H1 (cell line): ENCODE data around the gene ANK2.

ENCODE experiments used
- KDM5A ChIP-seq: fragments of 200-600 bp; IDR thresholded peaks from 2 replicates; pipeline ENCODE4 v1.7.1; 2012; ENCODE audit warnings: mild to moderate bottlenecking, low read length, inconsistent platforms, mixed read lengths
- TF ChIP-seq, protein P1 (sequence below), 3 experiments: IDR thresholded peaks; 1 replicate in 2 of 3; 2 replicates in 1 of 3; pipeline versions ENCODE4 v1.5.1 to v1.6.1; 2011; ENCODE audit warnings: low read length in 3 of 3, mild to moderate bottlenecking in 3 of 3, inconsistent platforms in 2 of 3, low read depth in 1 of 3, moderate library complexity in 1 of 3; ENCODE audit not compliant: insufficient read depth in 1 of 3; ENCODE audit errors: control extremely low read depth in 1 of 3

DNA sequence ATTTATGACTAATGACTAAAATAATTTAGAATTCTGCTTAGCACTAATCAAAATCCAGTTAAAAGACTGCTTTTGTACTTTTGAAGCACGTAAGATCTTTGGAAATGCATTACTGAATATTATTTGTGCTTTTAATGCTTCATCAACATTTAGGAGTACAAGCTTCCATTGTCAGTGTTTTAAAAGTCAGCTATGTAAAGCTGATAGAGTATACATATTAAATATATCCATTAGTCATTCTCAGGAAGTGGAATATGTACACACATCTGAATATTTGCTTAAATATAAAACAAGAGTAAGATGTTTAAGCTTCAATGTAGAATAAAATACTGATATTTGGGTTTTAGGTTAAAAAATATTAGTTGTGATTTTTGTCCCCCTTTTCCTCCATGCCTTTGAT, 54.1 kb downstream of the ANK2 start:
- TF ChIP-seq KDM5A: no peak
- TF ChIP-seq, protein P1, sequence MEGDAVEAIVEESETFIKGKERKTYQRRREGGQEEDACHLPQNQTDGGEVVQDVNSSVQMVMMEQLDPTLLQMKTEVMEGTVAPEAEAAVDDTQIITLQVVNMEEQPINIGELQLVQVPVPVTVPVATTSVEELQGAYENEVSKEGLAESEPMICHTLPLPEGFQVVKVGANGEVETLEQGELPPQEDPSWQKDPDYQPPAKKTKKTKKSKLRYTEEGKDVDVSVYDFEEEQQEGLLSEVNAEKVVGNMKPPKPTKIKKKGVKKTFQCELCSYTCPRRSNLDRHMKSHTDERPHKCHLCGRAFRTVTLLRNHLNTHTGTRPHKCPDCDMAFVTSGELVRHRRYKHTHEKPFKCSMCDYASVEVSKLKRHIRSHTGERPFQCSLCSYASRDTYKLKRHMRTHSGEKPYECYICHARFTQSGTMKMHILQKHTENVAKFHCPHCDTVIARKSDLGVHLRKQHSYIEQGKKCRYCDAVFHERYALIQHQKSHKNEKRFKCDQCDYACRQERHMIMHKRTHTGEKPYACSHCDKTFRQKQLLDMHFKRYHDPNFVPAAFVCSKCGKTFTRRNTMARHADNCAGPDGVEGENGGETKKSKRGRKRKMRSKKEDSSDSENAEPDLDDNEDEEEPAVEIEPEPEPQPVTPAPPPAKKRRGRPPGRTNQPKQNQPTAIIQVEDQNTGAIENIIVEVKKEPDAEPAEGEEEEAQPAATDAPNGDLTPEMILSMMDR (IDR thresholded peaks at IDR 0.05; ENCODE audit: control extremely low read depth in 1 of 3, insufficient read depth in 1 of 3, low read depth in 1 of 3, low read length in 3 of 3): no peak
